Posterior vena cava (tissue), 2 donors: ENCODE data around the gene ALG12. TPM values are rescaled to one million over a fixed set of nuclear protein-coding genes. Genes with fewer than 3 reads are reported as not detected.

Experiments
- DNase-seq: peaks from one replicate; pipeline ENCODE4 v3.0.0-alpha.2; 2020; ENCODE audit warnings: low spot score
- intact Hi-C, 2 donors: fragments of 100-400 bp; cut with DNase I; formaldehyde crosslinking; loops; one replicate each; pipeline versions ENCODE4 v1.14.1 to v1.14.2; 2022 to 2023
- total RNA-seq, 2 donors: library from RNA; stranded (reverse); fragmentation: NEBNext Ultra II Directional; extraction: Animal tissue kit (Norgen Biotek cat#: 25700); gene quantifications; one replicate each; pipeline ENCODE4 v1.2.1, GENCODE V29; 2021
- donor health status: DM: yes; HTN: yes; CAD: no.
- donor health status: DM: yes; HTN: yes; CAD: no.

The ALG12 gene
- total RNA-seq, 2 donors from 2014 or later = 8.9 to 11.7 TPM

- intact Hi-C loops = no loop called here
- no peak for DNase-seq
Measured at GRCh38 chr22:49904040-49904369, 14.2 kb downstream of the ALG12 start.

GRCh38 chr22:49903322-49904039 lies 14.8 kb downstream of the ALG12 start:
- intact Hi-C loops = no loop called here
- DNase-seq = peak; percentile 46

- intact Hi-C loops = no loop called here
- DNase-seq = no peak
Measured at GRCh38 chr22:49901457-49901856, 16.8 kb downstream of the ALG12 start.

- intact Hi-C loops = no loop called here
- peak; percentile 62 for DNase-seq
Measured at GRCh38 chr22:49900441-49901230, 17.6 kb downstream of the ALG12 start.

GRCh38 chr22:49899530-49899929 lies 18.7 kb downstream of the ALG12 start:
- peak; percentile 6 for DNase-seq
- intact Hi-C loops = no loop called here

- DNase-seq = no peak
- intact Hi-C loops = no loop called here
Measured at GRCh38 chr22:49897015-49897684, 21.1 kb downstream of the ALG12 start.

GRCh38 chr22:49896201-49896600 lies 22.0 kb downstream of the ALG12 start:
- intact Hi-C loops = no loop called here
- peak; percentile 67 for DNase-seq

- DNase-seq = peak; percentile 65
- intact Hi-C loops = no loop called here
Measured at GRCh38 chr22:49894322-49895054, 23.8 kb downstream of the ALG12 start.

GRCh38 chr22:49893025-49893424 lies 25.2 kb downstream of the ALG12 start:
- no peak for DNase-seq
- intact Hi-C loops = no loop called here

- intact Hi-C loops = no loop called here
- peak; percentile 57 for DNase-seq
Measured at GRCh38 chr22:49892226-49892899, 25.9 kb downstream of the ALG12 start.

- DNase-seq = no peak
- intact Hi-C loops = loop anchor here in 1 of 2 donors (5.0 kb wide), 1 partner anchor 208 kb away; no protein-coding TSS in a partner anchor
Measured at GRCh38 chr22:49889071-49889470, 29.2 kb downstream of the ALG12 start.

GRCh38 chr22:49887702-49888101 lies 30.5 kb downstream of the ALG12 start:
- peak; percentile 10 for DNase-seq
- intact Hi-C loops = loop anchor here in 1 of 2 donors (5.0 kb wide), 1 partner anchor 210 kb away; no protein-coding TSS in a partner anchor

GRCh38 chr22:49887064-49887451 lies 31.2 kb downstream of the ALG12 start:
- intact Hi-C loops = loop anchor here in 1 of 2 donors (5.0 kb wide), 1 partner anchor 210 kb away; no protein-coding TSS in a partner anchor
- peak; percentile 48 for DNase-seq

- DNase-seq = peak; percentile 65
- intact Hi-C loops = loop anchor here in 1 of 2 donors (5.0 kb wide), 1 partner anchor 211 kb away; no protein-coding TSS in a partner anchor
Measured at GRCh38 chr22:49886346-49887063, 31.7 kb downstream of the ALG12 start.

- intact Hi-C loops = loop anchor here in 1 of 2 donors (5.0 kb wide), 1 partner anchor 211 kb away; no protein-coding TSS in a partner anchor
- DNase-seq = peak; percentile 74
Measured at GRCh38 chr22:49885881-49886280, 32.4 kb downstream of the ALG12 start.

- DNase-seq = peak; percentile 67
- intact Hi-C loops = loop anchor here in 1 of 2 donors (5.0 kb wide), 1 partner anchor 212 kb away; no protein-coding TSS in a partner anchor
Measured at GRCh38 chr22:49885281-49885680, 33.0 kb downstream of the ALG12 start.

- intact Hi-C loops = loop anchor here in 1 of 2 donors (5.0 kb wide), 1 partner anchor 213 kb away; no protein-coding TSS in a partner anchor
Measured at GRCh38 chr22:49884503-49885260, 33.6 kb downstream of the ALG12 start.

More at GRCh38 chr22:49884503-49885260, 33.6 kb downstream of the ALG12 start:
- DNase-seq = peak; percentile 65
